Measurements from ENCODE around the gene CCDC120.
A peak's percentile ranks its signal among the peaks of the same experiment; 100 is the strongest.

Gene CCDC120

DNA sequence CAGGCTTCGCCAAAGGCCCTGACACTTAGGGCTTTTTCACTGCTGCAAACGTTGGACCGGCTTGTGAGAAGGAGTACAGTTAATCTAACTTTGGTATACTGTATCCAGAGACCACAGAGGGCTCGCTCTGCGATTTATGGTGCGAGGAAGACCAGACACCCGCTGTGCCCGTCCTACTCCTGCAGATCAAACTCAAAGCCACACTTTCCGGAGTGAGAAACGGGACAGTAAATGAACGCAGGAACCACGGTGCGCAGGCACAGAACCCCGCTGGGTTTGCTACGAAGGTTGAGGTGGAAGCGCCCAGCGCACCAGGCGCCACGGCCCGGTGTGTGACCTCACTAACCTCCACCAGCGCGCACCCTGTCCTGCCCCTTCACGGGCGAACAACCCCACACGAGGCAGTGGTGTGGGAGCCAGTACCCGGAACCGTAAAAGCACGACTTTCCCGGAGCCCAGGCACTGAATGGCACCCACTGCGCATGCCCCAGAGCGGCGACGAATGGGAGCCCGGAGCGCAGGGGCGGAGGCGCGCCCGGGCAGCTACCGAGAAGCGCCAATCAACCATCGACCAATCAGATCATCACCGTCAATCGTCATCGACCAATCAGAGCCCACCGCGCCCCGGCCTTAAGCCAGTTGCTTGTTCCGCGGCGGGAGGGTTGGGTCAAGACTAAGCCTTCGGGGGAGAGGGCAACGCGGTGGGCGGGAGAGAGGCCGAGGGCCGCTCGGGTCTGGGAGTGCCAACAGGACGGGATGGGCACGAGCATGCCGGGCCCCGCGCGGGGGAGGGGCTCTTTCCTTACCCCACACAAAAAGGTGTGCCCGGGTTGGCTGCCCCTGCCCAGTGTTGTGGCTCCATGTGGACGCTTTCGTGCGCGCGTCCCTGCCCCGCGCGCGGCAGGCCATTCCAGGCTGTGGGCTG, 42.2 kb downstream of the CCDC120 start:
- DNase-seq (ENCODE audit: low read depth in 3 of 3, low spot score in 1 of 3): peak; percentile 68 to 77 (median 73)

DNA sequence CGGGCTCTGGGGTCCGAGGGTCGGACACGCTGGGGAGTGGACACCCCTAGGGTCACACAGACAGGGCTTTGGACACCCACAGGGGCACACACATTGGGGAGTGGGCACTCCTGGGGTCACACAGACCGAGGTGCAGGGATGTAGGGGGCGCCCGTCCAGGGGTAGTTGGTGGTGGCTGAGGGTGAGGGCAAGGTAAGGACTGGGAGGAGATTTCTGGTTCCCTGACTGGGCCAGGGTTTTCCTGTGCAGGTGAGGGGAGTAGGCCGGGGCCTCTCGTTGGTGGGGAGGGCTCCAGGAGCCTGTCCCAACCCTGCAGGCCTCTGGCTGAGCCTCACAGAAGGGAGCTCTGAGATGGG, 42.8 kb downstream of the CCDC120 start:
- DNase-seq (ENCODE audit: low read depth in 3 of 3, low spot score in 1 of 3): no peak

DNA sequence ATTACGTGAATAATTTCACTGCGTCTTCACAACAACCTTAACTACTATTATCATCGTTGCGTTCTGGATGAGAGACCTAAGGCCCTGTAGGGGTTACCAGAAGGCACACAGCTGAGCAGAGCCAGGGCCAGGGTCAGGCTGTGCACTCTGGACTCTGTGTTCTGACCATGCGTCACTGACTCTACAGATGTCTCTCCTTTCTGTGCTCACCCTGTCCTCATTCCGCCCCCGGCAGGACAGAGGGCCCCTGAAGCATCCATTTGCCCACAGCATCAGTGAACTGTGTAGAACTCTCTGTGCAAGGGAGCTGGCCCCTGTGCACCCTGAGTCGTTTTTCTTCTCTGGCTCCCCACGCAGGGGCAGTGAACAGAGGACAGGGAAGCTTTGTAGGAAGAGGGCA, 43.4 kb downstream of the CCDC120 start:
- DNase-seq (ENCODE audit: low read depth in 3 of 3, low spot score in 1 of 3): no peak

DNA sequence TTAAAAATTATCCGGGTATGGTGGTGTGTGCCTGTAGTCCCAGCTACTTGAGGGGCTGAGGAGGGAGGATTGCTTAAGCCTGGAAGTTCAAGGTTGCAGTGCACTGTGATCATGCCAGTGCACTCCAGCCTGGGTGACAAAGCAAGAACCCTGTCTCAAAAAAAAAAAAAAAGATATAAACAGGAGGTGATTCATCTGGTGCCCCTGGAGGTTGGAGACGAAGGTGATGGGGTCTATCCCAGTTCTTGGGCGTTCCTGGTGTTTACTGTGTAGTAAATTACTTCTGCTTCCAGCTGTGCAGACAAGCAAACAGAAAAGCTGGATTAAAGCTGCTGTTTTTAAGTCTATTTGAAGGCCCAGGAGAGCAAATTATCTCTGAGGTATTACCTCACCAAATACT, 44.8 kb downstream of the CCDC120 start:
- DNase-seq (ENCODE audit: low read depth in 3 of 3, low spot score in 1 of 3): no peak

DNA sequence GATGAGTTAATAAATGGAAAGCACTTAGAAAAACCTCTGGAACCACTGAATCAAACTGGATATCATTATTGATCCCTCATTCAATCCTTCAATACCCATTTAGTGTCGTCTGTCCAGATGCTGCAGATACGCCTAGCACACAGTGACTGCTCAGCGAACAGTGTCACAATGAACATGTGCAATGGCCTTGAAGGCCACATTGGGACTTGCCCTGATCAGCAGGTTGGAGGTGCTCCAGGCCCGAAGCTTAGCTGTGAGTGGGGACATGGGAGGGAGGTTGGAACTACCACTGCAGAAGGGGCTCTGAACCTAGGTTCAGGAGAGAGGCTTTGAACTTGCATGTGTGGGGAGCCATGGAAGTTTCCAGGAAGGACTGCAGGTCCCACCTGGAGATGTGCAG, 47.5 kb downstream of the CCDC120 start:
- DNase-seq (ENCODE audit: low read depth in 3 of 3, low spot score in 1 of 3): no peak

DNA sequence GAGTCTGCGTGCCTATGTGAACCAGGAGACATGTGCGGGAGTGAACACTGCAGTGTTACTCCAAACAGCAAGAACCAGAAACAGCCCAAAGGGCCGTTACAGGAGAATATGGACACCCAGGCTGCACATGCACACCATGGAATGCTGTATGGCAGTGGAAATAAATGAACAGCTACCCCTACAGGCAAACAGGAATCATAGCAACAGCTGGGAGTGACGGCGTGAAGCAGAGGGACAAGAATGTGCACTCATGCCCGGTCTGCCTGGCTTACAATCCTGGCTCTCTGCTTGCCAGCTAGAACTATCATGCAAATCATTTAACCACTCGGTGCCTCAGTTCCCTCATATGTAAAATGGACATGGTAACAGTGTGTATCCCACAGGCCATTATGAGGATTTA, 48.1 kb downstream of the CCDC120 start:
- DNase-seq (ENCODE audit: low read depth in 3 of 3, low spot score in 1 of 3): no peak

DNA sequence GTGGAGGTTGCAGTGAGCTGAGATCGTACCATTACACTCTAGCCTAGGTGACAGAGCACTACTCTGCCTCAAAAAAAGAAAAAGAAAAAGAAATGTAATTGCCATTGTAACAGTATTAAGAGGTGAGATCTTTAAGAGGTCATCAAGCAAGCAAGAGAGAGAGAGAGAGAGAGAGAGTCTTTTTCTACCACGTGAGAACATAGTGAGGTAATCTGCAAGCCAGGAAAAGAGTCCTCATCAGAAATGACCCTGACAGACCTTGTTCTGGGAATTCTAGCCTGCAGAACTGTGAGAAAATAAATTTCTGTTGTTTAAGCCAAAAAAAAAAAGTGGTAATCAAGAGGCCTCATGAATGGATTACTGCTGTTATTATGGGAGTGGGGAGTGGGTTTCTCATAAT, 49.8 kb downstream of the CCDC120 start:
- no peak for DNase-seq (ENCODE audit: low read depth in 3 of 3, low spot score in 1 of 3)

DNA sequence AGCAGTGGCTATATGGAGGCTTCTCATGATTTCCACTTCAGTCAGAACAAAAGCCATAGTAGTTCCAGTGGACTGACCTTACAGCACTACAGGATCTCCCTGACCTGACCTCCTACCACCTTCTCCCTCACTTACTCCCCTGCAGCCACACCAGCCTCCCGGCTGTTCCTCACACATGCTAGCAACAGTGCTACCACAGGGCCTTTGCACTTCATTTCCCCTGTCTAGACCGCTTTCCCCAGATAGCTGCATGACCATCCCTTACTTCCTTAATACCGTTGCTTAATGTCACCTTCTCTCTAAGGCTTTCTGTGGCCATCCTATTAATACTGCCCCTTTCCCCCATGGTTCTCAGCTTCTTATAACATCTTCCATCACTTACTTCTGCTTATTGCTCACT, 51.6 kb downstream of the CCDC120 start:
- no peak for DNase-seq (ENCODE audit: low read depth in 3 of 3, low spot score in 1 of 3)

DNA sequence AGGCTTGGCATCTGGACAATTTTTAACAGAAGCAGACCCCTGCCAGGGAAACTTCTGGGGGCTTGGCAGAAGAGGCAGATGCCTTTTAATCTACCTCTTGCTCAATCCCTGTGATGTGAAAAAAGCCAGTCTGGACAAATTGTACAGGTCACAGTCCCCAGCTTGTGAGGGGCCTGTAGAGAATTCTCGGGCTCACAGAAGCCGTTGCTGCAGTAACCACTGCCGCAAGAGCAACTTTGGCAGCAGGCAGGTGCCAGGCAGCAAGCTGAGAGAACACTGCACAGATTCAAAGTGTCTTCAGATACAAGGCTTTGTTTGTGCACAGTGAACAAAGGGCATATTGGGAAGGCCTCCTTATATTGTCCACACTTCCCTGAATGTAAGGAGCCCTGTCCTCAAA, 53.0 kb downstream of the CCDC120 start:
- no peak for DNase-seq (ENCODE audit: low read depth in 3 of 3, low spot score in 1 of 3)

DNA sequence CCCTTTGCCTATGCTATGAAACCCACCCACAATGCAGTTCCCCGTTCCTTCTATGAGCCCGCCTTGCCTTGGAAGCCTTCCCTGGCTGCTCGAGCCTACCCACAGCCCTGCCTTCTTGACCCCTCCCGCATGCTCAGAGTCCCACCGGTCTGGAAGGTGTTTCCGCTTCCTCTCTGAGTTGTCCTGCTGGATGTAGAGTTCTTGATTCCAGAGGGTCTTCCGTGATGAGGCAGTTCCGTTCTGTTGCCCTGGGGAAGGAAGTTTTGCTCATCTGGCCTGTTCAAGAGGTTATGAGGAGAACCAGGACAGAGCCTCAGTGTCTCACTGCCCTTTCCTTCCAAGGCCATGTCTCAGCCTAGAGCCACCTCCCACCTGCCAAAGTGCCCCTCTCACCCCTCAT, 57.3 kb downstream of the CCDC120 start:
- DNase-seq (ENCODE audit: low read depth in 3 of 3, low spot score in 1 of 3): no peak

DNA sequence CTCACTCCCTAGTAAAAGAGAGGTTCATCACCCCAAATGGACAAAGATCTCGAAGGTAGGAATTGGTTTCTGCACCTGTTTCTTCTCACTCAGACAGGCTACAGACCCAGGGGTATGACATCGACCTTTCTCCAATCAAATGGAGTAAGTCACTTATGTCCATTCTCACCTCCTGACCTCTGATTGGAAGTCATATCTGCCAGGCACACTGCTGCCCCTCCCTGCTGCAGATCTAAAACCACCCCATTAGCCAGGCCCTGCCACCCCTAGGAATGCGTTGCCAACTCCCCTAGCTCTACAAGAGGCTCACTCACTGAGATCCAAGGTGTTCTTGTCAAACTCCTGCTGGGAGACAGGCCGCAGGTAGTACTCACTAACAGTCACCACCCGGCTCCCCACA, 57.9 kb downstream of the CCDC120 start:
- no peak for DNase-seq (ENCODE audit: low read depth in 3 of 3, low spot score in 1 of 3)

DNA sequence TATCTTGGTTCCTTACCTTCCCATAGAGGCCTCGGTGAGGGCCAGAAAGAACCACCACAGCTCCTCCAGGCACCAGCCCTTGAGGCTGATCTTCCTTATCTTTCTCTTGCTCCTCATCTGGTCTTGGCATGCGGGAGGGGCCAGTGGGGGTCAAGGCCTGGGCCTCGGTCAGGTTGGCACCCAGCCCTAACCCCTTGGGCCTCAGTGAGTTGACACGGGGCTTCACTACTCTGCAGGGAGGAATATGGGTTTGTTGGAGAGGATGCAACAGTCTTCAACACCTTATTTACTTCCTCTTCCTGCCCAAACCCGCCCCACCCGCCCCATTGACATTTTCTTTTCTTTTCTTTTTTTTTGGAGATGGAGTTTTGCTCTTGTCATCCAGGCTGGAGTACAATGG, 58.8 kb downstream of the CCDC120 start:
- DNase-seq (ENCODE audit: low read depth in 3 of 3, low spot score in 1 of 3): no peak

All from stimulated activated CD4-positive, alpha-beta T cell treated with anti-CD3 and anti-CD28 coated beads, TNF-alpha, amount 100 ng/mL, for 1 hour (primary cell).